ENCODE data around the gene MNAT1.
"Not testable (repeated sequence)": the region's sequence is repeated elsewhere in the genome, so short reads cannot be mapped to it uniquely, and the experiment has no call there.

Gene MNAT1

GRCh38 chr14:60757567-60758002 lies 23.0 kb downstream of the MNAT1 start:
- Mint-ChIP-seq H3K27me3 (no peaks in the 10 kb centered on the region), H3K9me3 (no peaks in the 10 kb centered on the region), H3K36me3 (ENCODE audit: insufficient read depth) (peaks cover 13% of the 10 kb centered on the region), H3K27ac (ENCODE audit: low read depth) (no peak overlapping the region), H3K4me1 (peaks cover 32% of the 10 kb centered on the region), H3K4me3 (no peak overlapping the region)
- ATAC-seq (replicated peaks; ENCODE audit: extremely low read depth, poor library complexity, severe bottlenecking) (no peak), DNase-seq (ENCODE audit: low spot score in 2 of 2) (no peak)

- no peak for DNase-seq (ENCODE audit: low spot score in 2 of 2)
- peak overlapping the region; percentile 45 for H3K4me3 Mint-ChIP-seq
- H3K27me3 Mint-ChIP-seq = no peaks in the 10 kb centered on the region
- H3K36me3 Mint-ChIP-seq (ENCODE audit: insufficient read depth) = peaks cover 6% of the 10 kb centered on the region
- no peaks in the 10 kb centered on the region for H3K9me3 Mint-ChIP-seq
- ATAC-seq (replicated peaks; ENCODE audit: extremely low read depth, poor library complexity, severe bottlenecking) = no peak
- H3K27ac Mint-ChIP-seq (ENCODE audit: low read depth) = no peak overlapping the region
- peaks cover 21% of the 10 kb centered on the region for H3K4me1 Mint-ChIP-seq
Observed at GRCh38 chr14:60758885-60759284, 24.3 kb downstream of the MNAT1 start.

GRCh38 chr14:60760209-60760608 lies 25.6 kb downstream of the MNAT1 start:
- no peaks in the 10 kb centered on the region for H3K9me3 Mint-ChIP-seq
- DNase-seq (ENCODE audit: low spot score in 2 of 2) = no peak
- H3K27ac Mint-ChIP-seq (ENCODE audit: low read depth) = no peak overlapping the region
- peaks cover 4% of the 10 kb centered on the region for H3K36me3 Mint-ChIP-seq (ENCODE audit: insufficient read depth)
- H3K4me3 Mint-ChIP-seq = no peak overlapping the region
- H3K4me1 Mint-ChIP-seq = peaks cover 19% of the 10 kb centered on the region
- ATAC-seq (replicated peaks; ENCODE audit: extremely low read depth, poor library complexity, severe bottlenecking) = no peak
- H3K27me3 Mint-ChIP-seq = no peaks in the 10 kb centered on the region

- H3K36me3 Mint-ChIP-seq (ENCODE audit: insufficient read depth) = peaks cover 4% of the 10 kb centered on the region
- no peak overlapping the region for H3K27ac Mint-ChIP-seq (ENCODE audit: low read depth)
- peaks cover 19% of the 10 kb centered on the region for H3K4me1 Mint-ChIP-seq
- no peak for ATAC-seq (replicated peaks; ENCODE audit: extremely low read depth, poor library complexity, severe bottlenecking)
- H3K9me3 Mint-ChIP-seq = no peaks in the 10 kb centered on the region
- no peak for DNase-seq (ENCODE audit: low spot score in 2 of 2)
- no peaks in the 10 kb centered on the region for H3K27me3 Mint-ChIP-seq
- H3K4me3 Mint-ChIP-seq = no peak overlapping the region
Observed at GRCh38 chr14:60760644-60761364, 26.2 kb downstream of the MNAT1 start.

GRCh38 chr14:60768602-60769001 lies 34.0 kb downstream of the MNAT1 start:
- H3K27ac Mint-ChIP-seq (ENCODE audit: low read depth) = no peak overlapping the region
- no peaks in the 10 kb centered on the region for H3K27me3 Mint-ChIP-seq
- H3K4me3 Mint-ChIP-seq = no peak overlapping the region
- peaks cover 16% of the 10 kb centered on the region for H3K4me1 Mint-ChIP-seq
- no peak for DNase-seq (ENCODE audit: low spot score in 2 of 2)
- ATAC-seq (replicated peaks; ENCODE audit: extremely low read depth, poor library complexity, severe bottlenecking) = no peak
- no peaks in the 10 kb centered on the region for H3K9me3 Mint-ChIP-seq
- peaks cover 2% of the 10 kb centered on the region for H3K36me3 Mint-ChIP-seq (ENCODE audit: insufficient read depth)

- no peak for DNase-seq (ENCODE audit: low spot score in 2 of 2)
- H3K36me3 Mint-ChIP-seq (ENCODE audit: insufficient read depth) = peaks cover 2% of the 10 kb centered on the region
Observed at GRCh38 chr14:60771117-60771516, 36.6 kb downstream of the MNAT1 start.

GRCh38 chr14:60773558-60773957 lies 39.0 kb downstream of the MNAT1 start:
- Mint-ChIP-seq H3K36me3 (ENCODE audit: insufficient read depth) (peaks cover 2% of the 10 kb centered on the region), H3K4me3 (no peak overlapping the region)

More at GRCh38 chr14:60771117-60771516, 36.6 kb downstream of the MNAT1 start:
- H3K4me3 Mint-ChIP-seq = no peak overlapping the region
- no peaks in the 10 kb centered on the region for H3K27me3 Mint-ChIP-seq
- no peaks in the 10 kb centered on the region for H3K9me3 Mint-ChIP-seq
- peaks cover 16% of the 10 kb centered on the region for H3K4me1 Mint-ChIP-seq
- H3K27ac Mint-ChIP-seq (ENCODE audit: low read depth) = no peak overlapping the region
- ATAC-seq (replicated peaks; ENCODE audit: extremely low read depth, poor library complexity, severe bottlenecking) = no peak

GRCh38 chr14:60775296-60775695 lies 40.7 kb downstream of the MNAT1 start:
- DNase-seq (ENCODE audit: low spot score in 2 of 2) = no peak
- no peak overlapping the region for H3K27ac Mint-ChIP-seq (ENCODE audit: low read depth)

More at GRCh38 chr14:60773558-60773957, 39.0 kb downstream of the MNAT1 start:
- Mint-ChIP-seq H3K9me3 (no peaks in the 10 kb centered on the region), H3K27me3 (no peaks in the 10 kb centered on the region), H3K4me1 (peaks cover 12% of the 10 kb centered on the region), H3K27ac (ENCODE audit: low read depth) (no peak overlapping the region)
- no peak for ATAC-seq (replicated peaks; ENCODE audit: extremely low read depth, poor library complexity, severe bottlenecking)
- DNase-seq (ENCODE audit: low spot score in 2 of 2) = no peak

GRCh38 chr14:60777856-60778578 lies 43.5 kb downstream of the MNAT1 start:
- no peak for ATAC-seq (replicated peaks; ENCODE audit: extremely low read depth, poor library complexity, severe bottlenecking)
- peaks cover 11% of the 10 kb centered on the region for H3K4me1 Mint-ChIP-seq

More at GRCh38 chr14:60775296-60775695, 40.7 kb downstream of the MNAT1 start:
- no peaks in the 10 kb centered on the region for H3K27me3 Mint-ChIP-seq
- ATAC-seq (replicated peaks; ENCODE audit: extremely low read depth, poor library complexity, severe bottlenecking) = no peak
- H3K36me3 Mint-ChIP-seq (ENCODE audit: insufficient read depth) = peaks cover 2% of the 10 kb centered on the region
- H3K9me3 Mint-ChIP-seq = no peaks in the 10 kb centered on the region
- no peak overlapping the region for H3K4me3 Mint-ChIP-seq
- peaks cover 12% of the 10 kb centered on the region for H3K4me1 Mint-ChIP-seq

GRCh38 chr14:60779745-60780514 lies 45.4 kb downstream of the MNAT1 start:
- peaks cover 11% of the 10 kb centered on the region for H3K4me1 Mint-ChIP-seq
- H3K27me3 Mint-ChIP-seq; DNase-seq (ENCODE audit: low spot score in 2 of 2); ATAC-seq (replicated peaks; ENCODE audit: extremely low read depth, poor library complexity, severe bottlenecking); H3K9me3 Mint-ChIP-seq; H3K27ac Mint-ChIP-seq (ENCODE audit: low read depth); H3K36me3 Mint-ChIP-seq (ENCODE audit: insufficient read depth); H3K4me3 Mint-ChIP-seq: not testable (repeated sequence)

More at GRCh38 chr14:60777856-60778578, 43.5 kb downstream of the MNAT1 start:
- Mint-ChIP-seq H3K4me3 (no peak overlapping the region), H3K27ac (ENCODE audit: low read depth) (no peak overlapping the region), H3K36me3 (ENCODE audit: insufficient read depth) (no peaks in the 10 kb centered on the region), H3K9me3 (no peaks in the 10 kb centered on the region), H3K27me3 (no peaks in the 10 kb centered on the region)
- DNase-seq (ENCODE audit: low spot score in 2 of 2) = no peak

- H3K27ac Mint-ChIP-seq (ENCODE audit: low read depth); H3K36me3 Mint-ChIP-seq (ENCODE audit: insufficient read depth); H3K9me3 Mint-ChIP-seq; ATAC-seq (replicated peaks; ENCODE audit: extremely low read depth, poor library complexity, severe bottlenecking); H3K27me3 Mint-ChIP-seq; H3K4me3 Mint-ChIP-seq; DNase-seq (ENCODE audit: low spot score in 2 of 2): not testable (repeated sequence)
- peaks cover 11% of the 10 kb centered on the region for H3K4me1 Mint-ChIP-seq
Observed at GRCh38 chr14:60780558-60780957, 46.0 kb downstream of the MNAT1 start.

- no peak overlapping the region for H3K4me3 Mint-ChIP-seq
- no peak overlapping the region for H3K27ac Mint-ChIP-seq (ENCODE audit: low read depth)
- H3K9me3 Mint-ChIP-seq = no peaks in the 10 kb centered on the region
- ATAC-seq (replicated peaks; ENCODE audit: extremely low read depth, poor library complexity, severe bottlenecking) = no peak
- no peaks in the 10 kb centered on the region for H3K36me3 Mint-ChIP-seq (ENCODE audit: insufficient read depth)
- DNase-seq (ENCODE audit: low spot score in 2 of 2) = no peak
- peaks cover 7% of the 10 kb centered on the region for H3K4me1 Mint-ChIP-seq
- H3K27me3 Mint-ChIP-seq = no peaks in the 10 kb centered on the region
Observed at GRCh38 chr14:60786905-60787304, 52.3 kb downstream of the MNAT1 start.

Measured in central memory CD8-positive, alpha-beta T cell (primary cell).